Astrocyte (in vitro differentiated cells and primary cell): Measurements from ENCODE around the gene PLA2G4D.

ENCODE experiments used
- CTCF ChIP-seq: IDR thresholded peaks from 2 replicates; pipeline ENCODE4 v1.5.1; 2011; ENCODE audit warnings: low read depth, mild to moderate bottlenecking, inconsistent platforms, low read length, moderate library complexity; ENCODE audit not compliant: insufficient read depth
- EZH2 ChIP-seq: IDR thresholded peaks from 2 replicates; pipeline ENCODE4 v1.6.1; 2012; ENCODE audit warnings: mild to moderate bottlenecking, low read length, inconsistent platforms; ENCODE audit not compliant: insufficient read depth

GRCh38 chr15:42080186-42080918, 14.0 kb downstream of the PLA2G4D start:
- TF ChIP-seq EZH2, result no peak
- no peak for TF ChIP-seq CTCF
